HT-29 (cell line): ENCODE measurements around the gene FSCN2. TPM values are rescaled to one million over a fixed set of nuclear protein-coding genes. Genes with fewer than 3 reads are reported as not detected.

Source experiments
- DNase-seq: peaks from one replicate; pipeline ENCODE4 v3.0.0-alpha.2; 2015; ENCODE audit warnings: low spot score
- total RNA-seq: library from RNA; depleted of rRNA; stranded (reverse); fragments of >200 nt; shearing (Covaris generic); gene quantifications from 2 replicates; pipeline ENCODE4 v1.2.3, GENCODE V29; 2014; rRNA removed

Gene FSCN2
- 4.3 and 4.7 TPM in 2 replicates for total RNA-seq

GRCh38 chr17:81527591-81528383 is at the start of gene FSCN2:
FSCN2 (plus strand) TSS chr17:81528377; CDS start chr17:81528532, 155 bp downstream.
- peak; percentile 37 for DNase-seq

- DNase-seq, result no peak
Observed at GRCh38 chr17:81479175-81480071, 48.8 kb upstream of the FSCN2 start.

- no peak for DNase-seq
Observed at GRCh38 chr17:81480140-81481072, 47.8 kb upstream of the FSCN2 start.

- no peak for DNase-seq
Observed at GRCh38 chr17:81481073-81481799, 46.9 kb upstream of the FSCN2 start.

GRCh38 chr17:81481815-81482505 is 46.2 kb upstream of the FSCN2 start:
- no peak for DNase-seq

- DNase-seq, result no peak
Observed at GRCh38 chr17:81482673-81483072, 45.5 kb upstream of the FSCN2 start.

- no peak for DNase-seq
Observed at GRCh38 chr17:81483085-81483861, 44.9 kb upstream of the FSCN2 start.

GRCh38 chr17:81483862-81484194 is 44.3 kb upstream of the FSCN2 start:
- no peak for DNase-seq

GRCh38 chr17:81484195-81484979 is 43.8 kb upstream of the FSCN2 start:
- DNase-seq, result peak; percentile 90

- no peak for DNase-seq
Observed at GRCh38 chr17:81486199-81486810, 41.9 kb upstream of the FSCN2 start.

GRCh38 chr17:81487089-81487486 is 41.1 kb upstream of the FSCN2 start:
- no peak for DNase-seq

- DNase-seq, result peak; percentile 64
Observed at GRCh38 chr17:81487487-81488275, 40.5 kb upstream of the FSCN2 start.

GRCh38 chr17:81488276-81488860 is 39.8 kb upstream of the FSCN2 start:
- DNase-seq, result no peak

GRCh38 chr17:81489012-81489997 is 38.9 kb upstream of the FSCN2 start:
- DNase-seq, result no peak
